Mucosa of rectum (tissue), 2 donors: ENCODE data around the gene PF4V1.

Experiments
- H3K27ac ChIP-seq, 2 donors: one replicate each; pipeline ENCODE4 v1.7.0; 2013; ENCODE audit warnings: inconsistent platforms in 2 of 2, low read depth in 2 of 2, low read length in 2 of 2
- H3K27me3 ChIP-seq, 2 donors: one replicate each; pipeline ENCODE4 v1.7.0; 2013; ENCODE audit warnings: low read length in 2 of 2; ENCODE audit not compliant: control insufficient read depth in 2 of 2, insufficient read depth in 2 of 2
- H3K36me3 ChIP-seq, 2 donors: one replicate each; pipeline ENCODE4 v1.7.0; 2013; ENCODE audit warnings: low read length in 2 of 2; ENCODE audit not compliant: control insufficient read depth in 2 of 2, insufficient read depth in 2 of 2
- H3K4me1 ChIP-seq, 2 donors: one replicate each; pipeline ENCODE4 v1.7.0; 2013; ENCODE audit warnings: low read length in 2 of 2, mild to moderate bottlenecking in 1 of 2; ENCODE audit not compliant: control insufficient read depth in 2 of 2, insufficient read depth in 2 of 2
- H3K4me3 ChIP-seq, 2 donors: one replicate each; pipeline ENCODE4 v1.7.0; 2013; ENCODE audit warnings: low read length in 2 of 2
- H3K9ac ChIP-seq, 2 donors: one replicate each; pipeline ENCODE4 v1.7.0; 2013; ENCODE audit warnings: low read length in 2 of 2, low read depth in 1 of 2, mild to moderate bottlenecking in 1 of 2
- H3K9me3 ChIP-seq, 2 donors: one replicate each; pipeline ENCODE4 v1.7.0; 2013; ENCODE audit warnings: low read length in 2 of 2; ENCODE audit not compliant: control insufficient read depth in 2 of 2
- donor health status: healthy.
- donor health status: Normal muscosa, but diverticular disease.

PF4V1 gene, protein sequence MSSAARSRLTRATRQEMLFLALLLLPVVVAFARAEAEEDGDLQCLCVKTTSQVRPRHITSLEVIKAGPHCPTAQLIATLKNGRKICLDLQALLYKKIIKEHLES

GRCh38 chr4:73853246-73853704 lies at the start of gene PF4V1:
Gene PF4V1, plus strand, starts transcription at chr4:73853296. Its CDS starts 67 bp downstream, at chr4:73853363.
- H3K9me3 ChIP-seq, result no peaks in the 10 kb centered on the region
- H3K9ac ChIP-seq, result no peak within 1 kb of the TSS
- H3K27me3 ChIP-seq, result peaks cover 0 to 5% of the 10 kb centered on the region in 2 donors
- peaks cover 0 to 3% of the 10 kb centered on the region in 2 donors for H3K4me1 ChIP-seq
- H3K27ac ChIP-seq, result no peak within 1 kb of the TSS
- peak within 1 kb of the TSS in 1 of 2 donors; percentile 20 for H3K4me3 ChIP-seq
- no peaks in the 10 kb centered on the region for H3K36me3 ChIP-seq

GRCh38 chr4:73810191-73810590 lies 42.9 kb upstream of the PF4V1 start:
- Histone ChIP-seq H3K4me1 (no peaks in the 10 kb centered on the region), H3K36me3 (no peaks in the 10 kb centered on the region), H3K4me3 (no peak overlapping the region), H3K27me3 (no peaks in the 10 kb centered on the region), H3K9ac (no peak overlapping the region), H3K27ac (no peak overlapping the region), H3K9me3 (no peaks in the 10 kb centered on the region)

DNA sequence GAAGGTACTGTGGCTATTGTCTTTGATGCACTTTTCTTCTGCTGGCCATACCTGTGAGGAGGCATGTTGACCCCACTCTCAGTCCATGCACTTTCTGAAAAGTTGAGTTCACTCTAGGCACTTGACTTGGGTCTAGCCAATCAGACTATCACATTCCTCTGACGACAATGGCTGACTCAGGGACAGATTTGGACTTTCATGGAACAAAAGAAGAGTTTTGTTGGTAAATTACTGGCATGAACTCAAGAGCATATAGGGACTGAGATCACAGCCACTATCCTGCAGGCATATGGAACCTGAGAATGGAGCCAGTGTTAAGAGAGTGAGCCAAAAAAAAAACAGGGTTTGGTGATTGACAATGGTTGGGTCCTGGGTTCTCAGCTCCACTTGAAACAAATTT lies 41.3 kb upstream of the PF4V1 start:
- Histone ChIP-seq H3K4me1 (no peaks in the 10 kb centered on the region), H3K9me3 (no peaks in the 10 kb centered on the region), H3K4me3 (no peak overlapping the region), H3K9ac (no peak overlapping the region), H3K27ac (no peak overlapping the region), H3K36me3 (no peaks in the 10 kb centered on the region), H3K27me3 (no peaks in the 10 kb centered on the region)

DNA sequence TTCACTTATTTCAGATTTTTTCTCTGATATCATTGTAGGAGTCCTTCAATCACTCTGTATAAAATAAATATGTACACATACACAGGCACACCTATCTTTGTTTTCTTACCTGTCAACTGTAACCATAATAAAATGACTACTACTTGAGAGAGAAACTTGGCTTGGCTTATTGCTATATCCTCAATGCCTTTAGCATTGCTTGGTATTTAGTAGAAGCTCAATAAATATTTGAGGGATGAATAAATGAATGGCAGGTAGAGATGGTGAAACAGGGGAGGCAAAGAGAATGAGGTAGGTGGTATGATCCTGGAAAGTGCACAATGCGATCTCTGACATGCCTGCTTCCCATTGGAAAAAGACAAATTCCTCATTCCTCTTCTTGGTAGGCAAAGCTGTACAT lies 38.4 kb upstream of the PF4V1 start:
- Histone ChIP-seq H3K9ac (no peak overlapping the region), H3K9me3 (no peaks in the 10 kb centered on the region), H3K27ac (no peak overlapping the region), H3K27me3 (no peaks in the 10 kb centered on the region), H3K4me3 (no peak overlapping the region), H3K36me3 (no peaks in the 10 kb centered on the region), H3K4me1 (no peaks in the 10 kb centered on the region)

GRCh38 chr4:73815145-73815544 lies 38.0 kb upstream of the PF4V1 start:
- Histone ChIP-seq H3K27ac (no peak overlapping the region), H3K9ac (no peak overlapping the region), H3K4me3 (no peak overlapping the region), H3K9me3 (no peaks in the 10 kb centered on the region), H3K27me3 (no peaks in the 10 kb centered on the region), H3K36me3 (no peaks in the 10 kb centered on the region), H3K4me1 (no peaks in the 10 kb centered on the region)

DNA sequence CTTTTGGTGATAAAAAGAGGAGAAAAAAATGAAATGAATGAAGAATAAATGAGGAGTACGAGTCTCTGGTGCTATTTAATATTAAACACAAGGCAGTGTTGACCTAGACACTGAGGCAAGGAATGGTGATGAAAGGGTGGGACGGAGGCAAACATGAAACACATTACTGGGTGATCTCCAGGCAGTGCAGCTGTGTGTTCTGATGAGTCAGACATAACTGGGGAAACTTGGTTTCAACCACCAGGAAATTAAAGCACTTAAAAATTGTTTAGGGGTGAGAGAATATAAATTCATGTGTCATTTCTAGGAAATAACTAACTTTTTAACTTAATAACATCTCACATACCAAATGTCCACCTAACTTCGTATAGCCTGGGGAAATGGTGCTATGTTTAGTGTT lies 36.3 kb upstream of the PF4V1 start:
- no peaks in the 10 kb centered on the region for H3K36me3 ChIP-seq
- H3K9me3 ChIP-seq, result no peaks in the 10 kb centered on the region
- no peak overlapping the region for H3K4me3 ChIP-seq
- no peak overlapping the region for H3K27ac ChIP-seq
- no peaks in the 10 kb centered on the region for H3K27me3 ChIP-seq
- no peak overlapping the region for H3K9ac ChIP-seq
- no peaks in the 10 kb centered on the region for H3K4me1 ChIP-seq

DNA sequence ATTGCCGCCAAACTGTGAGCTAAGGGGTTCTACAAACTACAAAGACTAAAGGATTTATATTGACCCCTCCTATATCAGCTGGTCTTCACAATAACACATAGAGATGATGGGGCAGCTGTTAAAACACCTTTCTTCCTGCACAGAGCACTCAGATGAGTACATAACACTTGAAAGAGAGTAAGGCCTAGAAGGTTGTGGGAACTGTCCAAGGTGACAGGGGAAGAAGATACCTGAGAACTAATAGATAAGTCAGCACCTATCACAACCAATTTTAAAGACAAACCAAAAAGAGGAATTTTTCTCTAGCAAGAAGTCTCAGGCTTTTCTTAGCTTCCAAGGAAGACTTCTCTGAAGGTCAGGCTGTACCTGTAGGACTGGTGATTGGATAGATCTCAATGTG lies 35.8 kb upstream of the PF4V1 start:
- Histone ChIP-seq H3K27me3 (no peaks in the 10 kb centered on the region), H3K36me3 (no peaks in the 10 kb centered on the region), H3K4me1 (no peaks in the 10 kb centered on the region), H3K4me3 (no peak overlapping the region), H3K9ac (no peak overlapping the region), H3K27ac (no peak overlapping the region), H3K9me3 (no peaks in the 10 kb centered on the region)

GRCh38 chr4:73821325-73821724 lies 31.8 kb upstream of the PF4V1 start:
- Histone ChIP-seq H3K9ac (no peak overlapping the region), H3K4me3 (no peak overlapping the region), H3K27ac (no peak overlapping the region), H3K4me1 (no peaks in the 10 kb centered on the region), H3K9me3 (no peaks in the 10 kb centered on the region), H3K27me3 (no peaks in the 10 kb centered on the region), H3K36me3 (no peaks in the 10 kb centered on the region)

DNA sequence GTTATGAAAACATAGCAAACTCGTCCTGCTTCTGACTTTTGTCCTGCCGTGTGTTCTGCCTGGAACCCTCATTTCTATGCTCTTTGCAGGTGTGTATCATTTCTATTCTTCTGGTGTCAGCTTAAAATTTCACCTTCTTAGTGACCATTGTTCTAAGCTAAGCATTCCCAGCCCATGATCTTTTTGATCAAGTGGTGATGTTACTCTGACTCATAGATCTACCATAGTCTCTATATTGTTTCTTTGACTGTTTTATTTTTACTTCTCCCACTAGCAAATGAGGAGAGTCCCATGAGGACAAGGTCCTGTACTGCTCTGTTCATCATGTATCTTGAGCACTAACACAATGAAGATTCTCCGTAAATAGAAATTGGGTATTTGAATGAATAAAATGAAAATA lies 30.7 kb upstream of the PF4V1 start:
- H3K27ac ChIP-seq, result no peak overlapping the region
- no peaks in the 10 kb centered on the region for H3K36me3 ChIP-seq
- no peaks in the 10 kb centered on the region for H3K9me3 ChIP-seq
- no peak overlapping the region for H3K4me3 ChIP-seq
- no peaks in the 10 kb centered on the region for H3K27me3 ChIP-seq
- H3K4me1 ChIP-seq, result no peaks in the 10 kb centered on the region
- H3K9ac ChIP-seq, result no peak overlapping the region

DNA sequence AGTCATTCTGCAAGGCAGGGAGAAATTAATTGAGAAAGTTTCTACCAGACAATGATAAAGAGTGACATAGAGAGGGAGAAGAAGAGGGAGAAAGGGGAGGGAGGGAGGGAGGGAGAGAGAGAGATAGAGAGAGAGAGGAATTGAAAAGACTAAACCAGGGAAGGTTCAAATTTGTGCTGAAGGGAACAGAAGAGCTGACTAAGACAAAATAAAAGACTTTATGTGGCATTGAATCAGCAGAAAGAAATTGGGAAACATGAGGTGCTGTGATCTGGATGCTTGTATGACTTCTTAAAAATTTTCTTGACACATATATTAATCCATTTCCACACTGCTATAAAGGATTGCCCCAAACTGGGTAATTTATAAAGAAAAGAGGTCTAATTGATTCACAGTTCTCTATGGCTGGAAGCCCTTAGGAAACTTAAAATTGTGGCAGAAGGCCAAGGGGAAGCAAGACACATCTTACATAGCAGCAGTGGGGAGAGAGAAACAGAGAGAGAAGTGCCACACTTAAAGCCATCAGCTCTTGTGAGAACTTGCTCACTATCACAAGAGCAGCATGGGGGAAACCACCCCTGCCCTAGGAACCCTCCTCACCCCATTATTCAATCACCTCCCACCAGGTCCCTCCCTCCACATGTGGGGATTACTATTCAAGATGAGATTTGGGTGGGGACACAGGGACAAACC lies 30.1 kb upstream of the PF4V1 start:
- Histone ChIP-seq H3K27ac (no peak overlapping the region), H3K36me3 (no peaks in the 10 kb centered on the region), H3K9me3 (peaks cover 0 to 4% of the 10 kb centered on the region in 2 donors), H3K27me3 (no peaks in the 10 kb centered on the region), H3K9ac (no peak overlapping the region), H3K4me3 (no peak overlapping the region), H3K4me1 (no peaks in the 10 kb centered on the region)
